Endothelial cell (in vitro differentiated cells): ENCODE measurements around the gene JPH4. TPM values are rescaled to one million over a fixed set of nuclear protein-coding genes. Genes with fewer than 3 reads are reported as not detected.

Experiments
- DNase-seq: peaks from one replicate; pipeline ENCODE4 v3.0.0; 2021; ENCODE audit warnings: low spot score
- H3K27ac Mint-ChIP-seq: one replicate; pipeline ENCODE4 v1.8.0; 2021; ENCODE audit warnings: mixed read lengths, inconsistent platforms; ENCODE audit not compliant: unreplicated experiment
- H3K27me3 Mint-ChIP-seq: one replicate; pipeline ENCODE4 v1.8.0; 2021; ENCODE audit warnings: mild to moderate bottlenecking, moderate library complexity, mixed read lengths, inconsistent platforms; ENCODE audit not compliant: unreplicated experiment
- H3K36me3 Mint-ChIP-seq: one replicate; pipeline ENCODE4 v1.8.0; 2021; ENCODE audit warnings: mild to moderate bottlenecking, low read depth, mixed read lengths, inconsistent platforms; ENCODE audit not compliant: unreplicated experiment
- H3K4me1 Mint-ChIP-seq: one replicate; pipeline ENCODE4 v1.8.0; 2021; ENCODE audit warnings: mild to moderate bottlenecking, mixed read lengths, inconsistent platforms; ENCODE audit not compliant: unreplicated experiment
- H3K4me3 Mint-ChIP-seq: one replicate; pipeline ENCODE4 v1.8.0; 2021; ENCODE audit warnings: mild to moderate bottlenecking, mixed read lengths, inconsistent platforms; ENCODE audit not compliant: unreplicated experiment
- H3K9me3 Mint-ChIP-seq: one replicate; pipeline ENCODE4 v1.8.0; 2021; ENCODE audit warnings: mixed read lengths, inconsistent platforms; ENCODE audit not compliant: unreplicated experiment
- long read RNA-seq: library from polyadenylated mRNA; unstranded; transcript quantifications from one replicate; pipeline ENCODE4 v2.0.0, GENCODE V29; 2020; ENCODE audit not compliant: unreplicated experiment
- total RNA-seq: library from RNA; stranded (reverse); fragmentation: NEBNext Ultra II Directional; extraction: Animal tissue kit (Norgen Biotek cat#: 25700); gene quantifications from one replicate; pipeline ENCODE4 v1.2.1, GENCODE V29; 2021; ENCODE audit not compliant: unreplicated experiment
- TF ChIP-seq, protein P1 (sequence below): fragments of 200-600 bp; sonication (generic); IDR thresholded peaks from one replicate; pipeline ENCODE4 v1.5.0; 2021; ENCODE audit warnings: antibody characterized with exemption; ENCODE audit not compliant: unreplicated experiment

The JPH4 gene
- total RNA-seq, result 0.64 TPM
- long read RNA-seq, result 0 reads

DNA sequence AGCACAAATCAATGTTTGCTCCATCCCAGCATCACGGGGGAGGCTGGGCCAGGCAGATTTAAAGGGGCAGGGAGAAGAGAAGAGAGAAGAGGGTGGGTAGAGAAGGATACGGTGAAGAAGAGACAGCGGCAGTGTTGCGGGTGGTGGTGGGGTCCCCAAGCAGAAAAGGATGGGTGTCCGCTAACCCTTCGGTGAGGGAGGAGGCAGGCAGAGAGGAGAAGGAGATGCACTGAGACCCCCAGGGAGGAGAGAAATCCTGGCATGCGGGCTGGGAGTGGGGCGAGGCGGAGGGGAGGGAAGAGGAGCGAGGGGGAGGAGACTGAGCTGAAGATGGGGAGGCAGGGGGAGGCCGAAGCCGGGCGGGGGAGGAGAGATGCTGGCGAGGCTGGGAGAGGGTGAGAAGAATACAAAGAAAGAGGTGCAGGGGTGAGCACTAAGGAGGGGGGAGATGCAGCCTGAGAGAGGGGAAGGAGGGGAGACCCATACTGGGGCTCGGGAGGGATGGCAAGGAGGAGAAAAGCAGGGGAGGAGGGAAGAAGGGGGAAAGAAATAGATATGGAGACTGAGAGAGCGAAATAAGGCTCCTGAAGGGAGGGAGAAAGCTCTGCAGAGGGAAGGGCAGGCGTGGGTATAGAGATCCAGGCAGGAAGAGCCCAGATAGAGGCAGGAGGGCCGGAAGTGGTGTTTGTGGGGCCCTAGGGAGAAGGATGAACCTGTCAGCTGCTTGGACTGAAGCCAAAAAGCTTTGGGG is at the start of gene JPH4:
TSS of gene JPH4 (minus strand) at position 231 of the 751 bp plus-strand sequence. CDS start 1,337 bp downstream, outside the sequence.
- TF ChIP-seq, protein P1, sequence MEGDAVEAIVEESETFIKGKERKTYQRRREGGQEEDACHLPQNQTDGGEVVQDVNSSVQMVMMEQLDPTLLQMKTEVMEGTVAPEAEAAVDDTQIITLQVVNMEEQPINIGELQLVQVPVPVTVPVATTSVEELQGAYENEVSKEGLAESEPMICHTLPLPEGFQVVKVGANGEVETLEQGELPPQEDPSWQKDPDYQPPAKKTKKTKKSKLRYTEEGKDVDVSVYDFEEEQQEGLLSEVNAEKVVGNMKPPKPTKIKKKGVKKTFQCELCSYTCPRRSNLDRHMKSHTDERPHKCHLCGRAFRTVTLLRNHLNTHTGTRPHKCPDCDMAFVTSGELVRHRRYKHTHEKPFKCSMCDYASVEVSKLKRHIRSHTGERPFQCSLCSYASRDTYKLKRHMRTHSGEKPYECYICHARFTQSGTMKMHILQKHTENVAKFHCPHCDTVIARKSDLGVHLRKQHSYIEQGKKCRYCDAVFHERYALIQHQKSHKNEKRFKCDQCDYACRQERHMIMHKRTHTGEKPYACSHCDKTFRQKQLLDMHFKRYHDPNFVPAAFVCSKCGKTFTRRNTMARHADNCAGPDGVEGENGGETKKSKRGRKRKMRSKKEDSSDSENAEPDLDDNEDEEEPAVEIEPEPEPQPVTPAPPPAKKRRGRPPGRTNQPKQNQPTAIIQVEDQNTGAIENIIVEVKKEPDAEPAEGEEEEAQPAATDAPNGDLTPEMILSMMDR, result no peak
- DNase-seq, result no peak
- Mint-ChIP-seq H3K27ac (peak within 1 kb of the TSS; percentile 42), H3K4me1 (peaks cover 5% of the 10 kb centered on the region), H3K4me3 (peak within 1 kb of the TSS; percentile 14), H3K27me3 (peaks cover 29% of the 10 kb centered on the region), H3K9me3 (no peaks in the 10 kb centered on the region), H3K36me3 (peaks cover 2% of the 10 kb centered on the region)

DNA sequence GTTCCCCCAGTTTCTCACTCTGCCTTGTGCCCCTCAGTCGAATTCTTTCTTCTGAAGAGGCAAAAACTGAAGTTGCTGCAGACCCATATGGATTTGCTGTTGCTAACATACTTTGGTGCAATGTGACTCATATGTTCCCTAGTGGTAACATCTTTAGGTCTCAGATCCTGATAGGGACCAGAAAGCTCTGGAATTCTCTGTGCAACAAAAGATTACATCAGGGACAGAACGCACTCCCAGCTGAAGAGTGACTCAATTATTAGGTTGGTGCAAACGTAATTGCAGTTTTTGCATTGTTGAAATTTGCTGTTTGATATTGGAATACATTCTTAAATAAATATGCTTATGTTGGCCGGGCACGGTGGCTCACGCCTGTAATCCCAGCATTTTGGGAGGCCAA is 49.4 kb upstream of the JPH4 start:
- Mint-ChIP-seq H3K9me3 (peaks cover 3% of the 10 kb centered on the region), H3K27me3 (peaks cover 2% of the 10 kb centered on the region), H3K4me3 (no peak overlapping the region), H3K4me1 (peaks cover 15% of the 10 kb centered on the region), H3K36me3 (no peaks in the 10 kb centered on the region), H3K27ac (no peak overlapping the region)
- DNase-seq, result no peak
- TF ChIP-seq, protein P1, result no peak

DNA sequence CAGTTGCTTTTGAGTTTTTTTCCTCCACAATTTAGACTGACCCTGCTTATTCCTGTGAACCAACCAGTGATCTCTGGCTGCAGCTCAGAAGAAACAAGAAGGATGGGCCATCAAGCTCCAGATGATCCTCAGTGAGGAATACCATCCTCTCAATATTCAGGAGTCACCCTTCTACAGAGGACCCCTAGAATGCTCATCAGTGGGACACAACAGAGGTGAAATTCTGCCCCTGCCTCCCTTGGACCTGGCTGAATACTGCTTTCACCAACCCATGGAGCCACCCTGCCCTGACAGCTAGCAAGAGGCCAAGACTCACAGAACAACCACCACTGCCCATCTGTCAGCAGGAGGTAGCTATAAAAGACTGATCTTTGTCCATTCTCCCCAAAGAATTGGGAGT is 48.4 kb upstream of the JPH4 start:
- Mint-ChIP-seq H3K4me1 (peaks cover 8% of the 10 kb centered on the region), H3K4me3 (no peak overlapping the region), H3K36me3 (peaks cover 3% of the 10 kb centered on the region), H3K27ac (no peak overlapping the region), H3K9me3 (peaks cover 10% of the 10 kb centered on the region), H3K27me3 (peaks cover 1% of the 10 kb centered on the region)
- TF ChIP-seq, protein P1, result no peak
- DNase-seq, result no peak

DNA sequence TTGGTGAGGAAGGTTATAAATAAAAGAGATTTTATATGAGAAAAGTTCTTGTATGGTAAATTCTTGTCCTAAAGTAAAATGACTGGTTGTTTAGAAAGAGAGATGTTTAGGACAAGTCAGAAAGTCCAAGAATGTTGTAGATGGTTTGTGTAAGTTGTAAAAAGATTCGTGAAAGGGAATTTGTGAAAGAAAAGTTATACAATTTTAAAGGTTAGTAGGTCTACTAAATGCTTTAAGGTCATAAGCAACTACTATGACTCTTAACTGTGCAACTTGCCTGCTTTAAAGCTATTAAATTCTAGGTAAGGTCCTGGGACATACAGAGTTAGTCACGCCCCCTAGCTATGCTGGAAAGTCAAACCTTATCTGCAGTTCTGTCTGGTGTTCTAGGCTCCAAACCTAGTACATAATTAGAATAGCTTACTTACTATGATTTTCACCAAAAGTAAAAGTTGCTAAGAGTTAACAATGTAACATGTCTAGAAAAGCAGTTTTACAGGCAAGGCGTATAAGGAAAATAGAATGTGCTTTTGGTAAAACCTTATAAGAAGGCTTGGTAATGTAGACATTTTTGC is 46.3 kb upstream of the JPH4 start:
- H3K9me3 Mint-ChIP-seq, result peaks cover 10% of the 10 kb centered on the region
- H3K4me3 Mint-ChIP-seq, result no peak overlapping the region
- H3K4me1 Mint-ChIP-seq, result no peaks in the 10 kb centered on the region
- H3K27me3 Mint-ChIP-seq, result peaks cover 1% of the 10 kb centered on the region
- no peak overlapping the region for H3K27ac Mint-ChIP-seq
- H3K36me3 Mint-ChIP-seq, result peaks cover 3% of the 10 kb centered on the region
- DNase-seq, result no peak
- TF ChIP-seq, protein P1, result no peak

DNA sequence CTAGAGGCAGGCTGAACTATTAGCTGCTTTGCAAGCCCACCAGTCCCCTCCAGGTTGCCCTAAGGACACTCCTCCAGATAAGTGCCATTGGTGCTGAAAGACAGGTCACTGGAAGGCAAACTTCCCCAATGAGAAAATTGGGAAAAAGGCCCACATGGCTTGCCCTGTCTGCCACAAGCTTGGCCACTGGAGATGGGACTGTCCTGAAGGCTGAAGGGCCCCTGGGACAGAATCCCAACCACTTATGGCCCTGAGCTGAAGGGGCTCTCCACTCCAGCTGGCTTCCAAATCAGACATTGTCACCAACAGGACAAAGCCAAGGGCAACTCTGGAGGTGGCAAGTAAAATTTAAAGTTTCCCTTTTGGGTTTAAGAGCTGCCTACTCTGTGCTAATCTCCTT is 45.4 kb upstream of the JPH4 start:
- Mint-ChIP-seq H3K9me3 (peaks cover 10% of the 10 kb centered on the region), H3K27ac (no peak overlapping the region), H3K27me3 (peaks cover 1% of the 10 kb centered on the region), H3K36me3 (peaks cover 3% of the 10 kb centered on the region), H3K4me3 (no peak overlapping the region), H3K4me1 (peaks cover 2% of the 10 kb centered on the region)
- TF ChIP-seq, protein P1, result no peak
- DNase-seq, result no peak
